GM12873 (cell line): Measurements from ENCODE around the gene SMAD2.

ENCODE experiments used
- CTCF ChIP-seq: IDR thresholded peaks from 2 replicates; pipeline ENCODE4 v1.5.1; 2012; ENCODE audit warnings: low read depth, mild to moderate bottlenecking, moderate library complexity, low read length, control low read depth; ENCODE audit not compliant: insufficient read depth; ENCODE audit errors: missing control alignments

The SMAD2 gene

DNA sequence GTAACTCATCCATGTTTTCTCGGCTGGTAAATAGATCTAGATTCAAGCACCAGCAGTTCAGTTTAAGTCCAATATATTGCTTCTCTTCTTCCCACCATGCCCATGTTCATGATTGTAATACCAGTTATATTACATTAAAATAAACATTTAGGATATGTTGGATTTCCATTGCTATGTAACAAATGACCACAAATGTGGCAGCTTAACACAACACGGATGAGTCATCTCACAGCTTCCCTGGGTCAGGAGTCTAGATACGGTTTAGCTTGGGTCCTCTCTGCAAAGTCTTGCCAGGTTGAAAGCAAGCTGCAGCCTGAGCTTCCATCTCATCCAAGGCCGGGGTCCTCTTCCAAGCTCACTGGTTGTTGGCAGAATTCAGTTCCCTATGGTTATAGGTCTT, 39.4 kb upstream of the SMAD2 start:
- no peak for TF ChIP-seq CTCF

GRCh38 chr18:47968721-47969120, 38.3 kb upstream of the SMAD2 start:
- TF ChIP-seq CTCF = no peak

DNA sequence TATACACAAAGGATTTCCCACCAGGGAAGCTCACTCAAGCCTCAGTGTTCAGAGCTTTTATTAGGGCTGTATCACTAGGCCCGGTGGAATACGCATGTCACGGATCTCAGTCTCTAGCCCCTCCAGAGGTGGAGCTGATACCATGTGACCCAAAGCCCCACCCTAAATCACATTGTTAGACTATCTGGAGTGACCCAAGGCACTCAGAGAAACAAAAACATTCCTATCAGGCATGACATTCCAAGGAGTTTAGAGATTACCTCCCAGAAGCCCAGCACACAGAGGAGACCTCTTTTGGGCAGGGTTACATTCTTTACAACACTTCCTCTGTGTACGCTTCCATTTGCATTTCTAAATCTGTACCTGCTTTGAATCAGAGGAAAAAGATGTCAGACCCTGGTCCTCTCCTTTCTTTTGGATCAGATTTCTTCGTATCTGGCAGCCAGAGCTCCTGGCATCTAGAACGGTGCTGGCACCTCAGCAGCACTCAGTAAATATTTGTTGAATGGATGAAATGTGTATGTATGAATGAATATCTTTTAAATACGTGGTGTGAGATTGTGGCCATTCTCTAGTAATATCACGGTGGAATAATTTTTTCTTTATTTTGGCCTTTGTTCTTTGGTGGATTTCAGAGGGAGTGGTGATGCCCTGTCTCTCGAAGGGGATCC, 37.7 kb upstream of the SMAD2 start:
- no peak for TF ChIP-seq CTCF

GRCh38 chr18:47964053-47964452, 33.6 kb upstream of the SMAD2 start:
- no peak for TF ChIP-seq CTCF

DNA sequence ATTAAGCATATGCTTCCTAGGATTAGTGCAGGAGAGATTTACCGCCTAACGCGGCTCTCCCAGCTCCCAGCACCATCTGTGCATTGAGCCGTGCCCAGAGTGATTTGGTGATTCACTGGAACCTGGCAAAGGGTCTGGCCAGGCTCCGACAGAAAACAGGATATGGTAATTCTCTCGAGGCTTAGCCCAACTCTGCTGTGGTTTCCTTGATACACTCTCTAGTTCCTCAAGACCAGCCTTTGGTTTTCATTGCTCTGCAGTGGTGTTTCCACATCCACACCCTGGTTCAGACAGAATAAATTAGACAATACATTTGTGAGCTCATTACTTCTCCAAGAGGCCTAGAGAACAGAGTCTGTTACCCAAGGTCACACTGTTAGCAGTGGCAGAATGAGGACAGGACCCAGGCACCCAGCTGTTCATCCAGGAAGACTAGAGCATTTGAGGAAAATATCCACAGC, 23.0 kb upstream of the SMAD2 start:
- no peak for TF ChIP-seq CTCF

GRCh38 chr18:47950511-47950910, 20.1 kb upstream of the SMAD2 start:
- TF ChIP-seq CTCF = no peak

GRCh38 chr18:47949202-47949601, 18.7 kb upstream of the SMAD2 start:
- TF ChIP-seq CTCF = no peak

DNA sequence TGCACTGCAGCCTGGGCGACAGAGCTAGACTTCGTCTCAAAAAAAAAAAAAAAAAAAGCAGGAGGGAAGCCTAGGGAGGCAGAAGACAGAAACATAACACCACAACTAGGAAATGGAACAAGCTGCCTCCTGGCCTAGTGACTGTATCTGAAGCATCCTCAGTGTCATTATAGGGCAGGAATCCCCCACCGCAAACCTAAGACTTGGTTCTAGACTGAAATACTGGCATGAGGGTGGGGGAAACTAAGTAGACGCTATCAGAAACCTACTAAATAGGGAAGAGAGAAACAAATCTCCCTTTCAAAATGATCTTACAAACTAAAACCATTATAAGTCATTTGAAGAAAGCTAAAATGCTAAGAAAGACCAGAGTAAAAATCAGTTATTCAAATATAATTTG, 16.4 kb upstream of the SMAD2 start:
- no peak for TF ChIP-seq CTCF
